ENCODE results near the gene PSME4. TPM values are rescaled to one million over a fixed set of nuclear protein-coding genes. Genes with fewer than 3 reads are reported as not detected.

Gene PSME4
- total RNA-seq, 2 experiments from 2014 or later, result 47.9 to 52.3 TPM

GRCh38 chr2:53818854-53819435 lies 151.8 kb downstream of the PSME4 start:
- CTCF ChIA-PET, result no interaction called here
- POLR2A ChIA-PET, result no interaction called here

Other genes starting within 250 kb of the PSME4 start
- 10 to 100 TPM; 24.9 to 25.7 TPM for gene CHAC2, start 203.2 kb downstream of the PSME4 start, total RNA-seq
- gene ASB3, start 184.0 kb downstream of the PSME4 start, total RNA-seq, result 10 to 100 TPM; 19.1 to 19.5 TPM
- gene ERLEC1, start 183.9 kb downstream of the PSME4 start, total RNA-seq, result 10 to 100 TPM; 25.2 to 26.0 TPM
- 1 to 10 TPM; 2.0 to 2.2 TPM for gene GPR75, start 111.0 kb downstream of the PSME4 start, total RNA-seq
- gene ACYP2, start 144.6 kb upstream of the PSME4 start, total RNA-seq, result 1 to 10 TPM; 6.5 to 7.6 TPM

Data from activated CD8-positive, alpha-beta memory T cell treated with anti-CD3 and anti-CD28 coated beads for 36 hours (primary cell).